SK-N-SH treated with all-trans-retinoic acid at 6 μM for 48 hours (cell line): ENCODE data around the gene EPOP.

Experiments
- ATAC-seq: fragments of 200-7000 bp; cut with Tn5 transposase; 3 replicates; pipeline ENCODE4 v1.9.1; 2020; ENCODE audit warnings: mild to moderate bottlenecking, moderate library complexity
- ARNTL ChIP-seq: fragments of 450-650 bp; formaldehyde crosslinking; IDR thresholded peaks from 2 replicates; pipeline ENCODE4 v1.5.0; 2020; ENCODE audit warnings: low read depth, mild to moderate bottlenecking, moderate library complexity, borderline replicate concordance
- BACH2 ChIP-seq: fragments of 250-450 bp; sonication (Bioruptor Pico); IDR thresholded peaks from 2 replicates; pipeline ENCODE4 v1.9.0; 2021; ENCODE audit warnings: mild to moderate bottlenecking, borderline replicate concordance
- ESRRG ChIP-seq: fragments of 250-450 bp; sonication (Bioruptor Pico); IDR thresholded peaks from 2 replicates; pipeline ENCODE4 v1.6.1; 2021; ENCODE audit warnings: mild to moderate bottlenecking
- GLIS3 ChIP-seq: fragments of 250-450 bp; sonication (Bioruptor Pico); IDR thresholded peaks from 2 replicates; pipeline ENCODE4 v1.5.0; 2020; ENCODE audit warnings: mild to moderate bottlenecking, moderate library complexity
- ISL1 ChIP-seq: fragments of 250-450 bp; sonication (Bioruptor Pico); IDR thresholded peaks from 2 replicates; pipeline ENCODE4 v2.1.2; 2022; ENCODE audit warnings: mild to moderate bottlenecking, moderate library complexity
- OSR1 ChIP-seq: fragments of 250-450 bp; sonication (Bioruptor Pico); IDR thresholded peaks from 2 replicates; pipeline ENCODE4 v1.8.0; 2022; ENCODE audit warnings: moderate library complexity, mild to moderate bottlenecking, inconsistent platforms
- PPARA ChIP-seq: fragments of 250-450 bp; sonication (Bioruptor Pico); IDR thresholded peaks from 2 replicates; pipeline ENCODE4 v1.5.0; 2020; ENCODE audit warnings: mild to moderate bottlenecking, borderline replicate concordance
- SNAI2 ChIP-seq: fragments of 250-450 bp; sonication (Bioruptor Pico); IDR thresholded peaks from 2 replicates; pipeline ENCODE4 v1.5.0; 2020; ENCODE audit warnings: mild to moderate bottlenecking, moderate library complexity
- TCF4 ChIP-seq: fragments of 250-450 bp; sonication (Bioruptor Pico); IDR thresholded peaks from 2 replicates; pipeline ENCODE4 v1.8.0; 2021; ENCODE audit warnings: mild to moderate bottlenecking, moderate library complexity, borderline replicate concordance
- TOX ChIP-seq: fragments of 250-450 bp; sonication (Bioruptor Pico); IDR thresholded peaks from 2 replicates; pipeline ENCODE4 v1.8.0; 2021; ENCODE audit warnings: mild to moderate bottlenecking, moderate library complexity, borderline replicate concordance
- ZC3H10 ChIP-seq: fragments of 250-450 bp; sonication (Bioruptor Pico); IDR thresholded peaks from 2 replicates; pipeline ENCODE4 v1.5.1; 2021; ENCODE audit warnings: mild to moderate bottlenecking, moderate library complexity
- ZFP30 ChIP-seq: fragments of 450-650 bp; formaldehyde crosslinking; IDR thresholded peaks from 2 replicates; pipeline ENCODE4 v1.5.0; 2022; ENCODE audit warnings: mild to moderate bottlenecking, moderate library complexity
- ZNF70 ChIP-seq: fragments of 450-650 bp; formaldehyde crosslinking; IDR thresholded peaks from 2 replicates; pipeline ENCODE4 v1.5.0; 2020; ENCODE audit warnings: mild to moderate bottlenecking, moderate library complexity
- ZNF8 ChIP-seq: fragments of 450-650 bp; formaldehyde crosslinking; IDR thresholded peaks from 2 replicates; pipeline ENCODE4 v1.5.0; 2020; ENCODE audit warnings: mild to moderate bottlenecking, moderate library complexity
- TF ChIP-seq, protein P1 (sequence below): fragments of 250-450 bp; sonication (Bioruptor Pico); IDR thresholded peaks from 2 replicates; pipeline ENCODE4 v1.8.0; 2021; ENCODE audit warnings: low read depth, mild to moderate bottlenecking, moderate library complexity, borderline replicate concordance
- TF ChIP-seq, protein P2 (sequence below): fragments of 250-450 bp; sonication (Bioruptor Pico); IDR thresholded peaks from 2 replicates; pipeline ENCODE4 v1.5.0; 2020; ENCODE audit warnings: mild to moderate bottlenecking, moderate library complexity
- TF ChIP-seq, protein P3 (sequence below): fragments of 250-450 bp; sonication (Bioruptor Pico); IDR thresholded peaks from 2 replicates; pipeline ENCODE4 v1.5.1; 2021; ENCODE audit warnings: mild to moderate bottlenecking, moderate library complexity
- TF ChIP-seq, protein P4 (sequence below): fragments of 250-450 bp; sonication (Bioruptor Pico); IDR thresholded peaks from 2 replicates; pipeline ENCODE4 v1.8.0; 2020; ENCODE audit warnings: mild to moderate bottlenecking, moderate library complexity, borderline replicate concordance
- TF ChIP-seq, protein P5 (sequence below): fragments of 250-450 bp; sonication (Bioruptor Pico); IDR thresholded peaks from 2 replicates; pipeline ENCODE4 v1.5.1; 2020; ENCODE audit warnings: low read depth, mild to moderate bottlenecking, moderate library complexity

Gene EPOP

DNA sequence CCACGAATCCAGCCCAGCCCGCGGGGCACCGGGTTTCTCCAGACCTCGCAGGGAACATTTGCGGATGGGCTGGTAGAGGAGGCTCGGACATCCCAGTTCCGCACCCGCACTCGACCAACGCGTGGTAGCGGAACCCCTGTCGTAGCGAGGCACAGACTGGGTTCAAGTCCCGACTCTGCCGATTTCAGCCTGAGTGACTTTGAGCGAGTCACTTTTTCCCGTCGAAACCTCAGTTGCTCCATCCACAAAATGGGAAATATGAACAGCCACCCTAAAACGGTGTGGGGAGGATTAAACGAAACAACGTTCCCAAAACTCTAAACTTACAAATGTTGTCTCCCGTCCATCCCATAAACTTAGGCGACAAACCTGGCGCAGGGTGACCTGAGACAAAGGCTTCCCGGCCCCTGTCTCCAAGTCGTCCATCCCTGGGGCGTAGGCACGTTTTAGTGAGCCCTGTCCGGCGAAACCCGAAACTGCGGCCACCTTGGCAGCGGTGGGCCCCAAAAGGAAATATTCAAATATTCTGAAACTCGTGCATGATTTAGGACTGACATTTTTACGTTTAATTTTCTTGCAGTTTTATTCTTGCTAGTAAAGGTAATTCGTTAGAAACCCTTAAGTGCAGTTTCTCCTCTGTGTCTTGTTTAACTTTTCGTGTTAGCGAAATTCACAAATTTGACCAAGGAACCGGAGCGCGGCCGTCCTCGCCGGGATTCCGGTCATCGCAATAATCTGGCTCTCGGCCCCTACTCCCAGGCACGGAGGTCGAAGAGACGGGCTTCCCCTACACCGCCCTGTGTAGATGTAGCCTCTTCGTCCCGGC lies 28.4 kb upstream of the EPOP start:
- TF ChIP-seq ISL1 (CRISPR knock-in tag) (no peak), TOX (CRISPR knock-in tag) (no peak), ZNF8 (no peak), OSR1 (CRISPR knock-in tag) (no peak)

DNA sequence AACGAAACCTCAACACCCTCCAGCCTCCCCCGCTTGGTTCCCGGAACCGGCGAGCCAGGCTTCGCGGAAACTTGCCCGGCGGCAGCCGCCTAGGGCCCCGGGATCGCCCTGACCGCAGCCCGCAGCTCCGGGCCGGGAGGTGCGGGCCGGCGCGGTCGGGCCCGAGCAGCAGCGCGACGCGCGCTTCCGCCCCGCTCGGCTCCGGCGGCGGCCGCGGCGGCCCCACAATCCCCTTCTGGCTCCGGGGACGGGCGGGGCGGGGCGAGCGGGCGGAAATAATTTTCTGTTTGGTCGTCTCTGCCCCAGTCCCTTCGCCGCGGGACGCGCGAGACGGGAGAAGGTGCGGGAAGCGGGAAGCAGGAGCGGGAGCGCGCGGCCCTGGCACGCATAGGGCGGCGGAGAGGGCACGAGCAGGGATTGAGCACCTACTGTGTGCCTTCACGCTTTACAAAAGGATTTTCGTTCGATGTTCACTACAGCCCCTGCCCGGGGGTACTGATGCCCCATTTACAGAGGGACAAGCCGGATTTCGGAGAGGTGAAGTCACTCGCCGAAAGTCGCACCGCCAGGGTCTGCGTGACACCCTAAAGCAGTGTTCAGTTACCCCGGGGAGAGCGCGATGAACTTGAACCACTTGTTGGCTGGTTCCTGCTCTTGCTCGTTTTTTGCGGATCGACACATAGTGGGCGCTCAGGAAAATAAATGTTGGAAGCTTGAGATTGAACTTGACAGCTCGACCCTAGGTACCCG lies 27.6 kb upstream of the EPOP start:
- TF ChIP-seq ZNF8 (0 out of 2 replicates have a peak, but pooled peaks have one; percentile 39), OSR1 (CRISPR knock-in tag) (no peak), TOX (CRISPR knock-in tag) (no peak), PPARA (CRISPR knock-in tag) (no peak)
- TF ChIP-seq, protein P1, sequence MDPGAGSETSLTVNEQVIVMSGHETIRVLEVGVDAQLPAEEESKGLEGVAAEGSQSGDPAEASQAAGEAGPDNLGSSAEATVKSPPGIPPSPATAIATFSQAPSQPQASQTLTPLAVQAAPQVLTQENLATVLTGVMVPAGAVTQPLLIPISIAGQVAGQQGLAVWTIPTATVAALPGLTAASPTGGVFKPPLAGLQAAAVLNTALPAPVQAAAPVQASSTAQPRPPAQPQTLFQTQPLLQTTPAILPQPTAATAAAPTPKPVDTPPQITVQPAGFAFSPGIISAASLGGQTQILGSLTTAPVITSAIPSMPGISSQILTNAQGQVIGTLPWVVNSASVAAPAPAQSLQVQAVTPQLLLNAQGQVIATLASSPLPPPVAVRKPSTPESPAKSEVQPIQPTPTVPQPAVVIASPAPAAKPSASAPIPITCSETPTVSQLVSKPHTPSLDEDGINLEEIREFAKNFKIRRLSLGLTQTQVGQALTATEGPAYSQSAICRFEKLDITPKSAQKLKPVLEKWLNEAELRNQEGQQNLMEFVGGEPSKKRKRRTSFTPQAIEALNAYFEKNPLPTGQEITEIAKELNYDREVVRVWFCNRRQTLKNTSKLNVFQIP (CRISPR knock-in tag) = no peak
- TF ChIP-seq, protein P2, sequence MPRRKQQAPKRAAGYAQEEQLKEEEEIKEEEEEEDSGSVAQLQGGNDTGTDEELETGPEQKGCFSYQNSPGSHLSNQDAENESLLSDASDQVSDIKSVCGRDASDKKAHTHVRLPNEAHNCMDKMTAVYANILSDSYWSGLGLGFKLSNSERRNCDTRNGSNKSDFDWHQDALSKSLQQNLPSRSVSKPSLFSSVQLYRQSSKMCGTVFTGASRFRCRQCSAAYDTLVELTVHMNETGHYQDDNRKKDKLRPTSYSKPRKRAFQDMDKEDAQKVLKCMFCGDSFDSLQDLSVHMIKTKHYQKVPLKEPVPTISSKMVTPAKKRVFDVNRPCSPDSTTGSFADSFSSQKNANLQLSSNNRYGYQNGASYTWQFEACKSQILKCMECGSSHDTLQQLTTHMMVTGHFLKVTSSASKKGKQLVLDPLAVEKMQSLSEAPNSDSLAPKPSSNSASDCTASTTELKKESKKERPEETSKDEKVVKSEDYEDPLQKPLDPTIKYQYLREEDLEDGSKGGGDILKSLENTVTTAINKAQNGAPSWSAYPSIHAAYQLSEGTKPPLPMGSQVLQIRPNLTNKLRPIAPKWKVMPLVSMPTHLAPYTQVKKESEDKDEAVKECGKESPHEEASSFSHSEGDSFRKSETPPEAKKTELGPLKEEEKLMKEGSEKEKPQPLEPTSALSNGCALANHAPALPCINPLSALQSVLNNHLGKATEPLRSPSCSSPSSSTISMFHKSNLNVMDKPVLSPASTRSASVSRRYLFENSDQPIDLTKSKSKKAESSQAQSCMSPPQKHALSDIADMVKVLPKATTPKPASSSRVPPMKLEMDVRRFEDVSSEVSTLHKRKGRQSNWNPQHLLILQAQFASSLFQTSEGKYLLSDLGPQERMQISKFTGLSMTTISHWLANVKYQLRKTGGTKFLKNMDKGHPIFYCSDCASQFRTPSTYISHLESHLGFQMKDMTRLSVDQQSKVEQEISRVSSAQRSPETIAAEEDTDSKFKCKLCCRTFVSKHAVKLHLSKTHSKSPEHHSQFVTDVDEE (CRISPR knock-in tag) = 0 out of 2 replicates have a peak, but pooled peaks have one; percentile 26
- ATAC-seq = peak; percentile 82

More for the DNA sequence above, 28.4 kb upstream of the EPOP start:
- ATAC-seq = no peak

DNA sequence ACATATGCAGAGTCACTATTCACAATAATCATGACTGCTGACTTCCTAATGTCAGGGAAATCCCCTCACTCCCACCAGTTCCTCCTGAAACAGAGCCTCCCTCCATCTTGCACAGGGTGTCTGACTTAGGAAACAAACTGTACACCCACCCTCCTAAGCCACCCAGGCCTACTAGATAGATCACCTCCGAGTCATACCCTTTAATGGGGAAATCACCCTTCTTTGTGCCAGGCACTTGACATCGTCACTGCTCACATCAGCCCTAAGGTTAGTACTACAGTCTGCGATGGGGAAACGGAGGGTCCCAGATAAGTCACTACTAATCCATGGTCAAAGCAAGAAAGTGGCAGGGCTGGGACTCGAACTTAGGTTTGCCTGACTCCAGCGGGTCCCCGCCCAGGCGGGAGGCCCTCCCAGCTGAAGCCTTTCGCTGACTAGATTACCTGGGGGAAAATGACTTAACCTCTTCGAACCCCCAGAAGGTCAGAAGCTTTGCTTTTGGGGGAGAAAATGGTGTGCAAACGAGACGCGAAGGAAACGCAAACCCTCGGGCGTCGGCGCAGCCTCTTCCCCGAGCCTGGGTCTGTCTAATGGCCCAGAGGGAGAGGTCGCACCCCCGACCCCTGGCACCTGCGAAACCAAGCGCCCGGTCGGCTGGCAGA lies 26.9 kb upstream of the EPOP start:
- peak; percentile 18 for ATAC-seq
- TF ChIP-seq ZC3H10 (CRISPR knock-in tag) (no peak), SNAI2 (no peak), PPARA (CRISPR knock-in tag) (no peak), TCF4 (no peak), ISL1 (CRISPR knock-in tag) (no peak), ZNF8 (no peak), ZNF70 (no peak), ARNTL (CRISPR knock-in tag) (no peak), ZFP30 (CRISPR knock-in tag) (no peak), TOX (CRISPR knock-in tag) (no peak), GLIS3 (CRISPR knock-in tag) (no peak), ESRRG (CRISPR knock-in tag) (no peak), BACH2 (CRISPR knock-in tag) (no peak)
- TF ChIP-seq, protein P3, sequence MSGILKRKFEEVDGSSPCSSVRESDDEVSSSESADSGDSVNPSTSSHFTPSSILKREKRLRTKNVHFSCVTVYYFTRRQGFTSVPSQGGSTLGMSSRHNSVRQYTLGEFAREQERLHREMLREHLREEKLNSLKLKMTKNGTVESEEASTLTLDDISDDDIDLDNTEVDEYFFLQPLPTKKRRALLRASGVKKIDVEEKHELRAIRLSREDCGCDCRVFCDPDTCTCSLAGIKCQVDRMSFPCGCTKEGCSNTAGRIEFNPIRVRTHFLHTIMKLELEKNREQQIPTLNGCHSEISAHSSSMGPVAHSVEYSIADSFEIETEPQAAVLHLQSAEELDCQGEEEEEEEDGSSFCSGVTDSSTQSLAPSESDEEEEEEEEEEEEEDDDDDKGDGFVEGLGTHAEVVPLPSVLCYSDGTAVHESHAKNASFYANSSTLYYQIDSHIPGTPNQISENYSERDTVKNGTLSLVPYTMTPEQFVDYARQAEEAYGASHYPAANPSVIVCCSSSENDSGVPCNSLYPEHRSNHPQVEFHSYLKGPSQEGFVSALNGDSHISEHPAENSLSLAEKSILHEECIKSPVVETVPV (CRISPR knock-in tag) = no peak
- TF ChIP-seq, protein P2 (CRISPR knock-in tag) = no peak
- TF ChIP-seq, protein P1 (CRISPR knock-in tag) = no peak
- TF ChIP-seq, protein P4, sequence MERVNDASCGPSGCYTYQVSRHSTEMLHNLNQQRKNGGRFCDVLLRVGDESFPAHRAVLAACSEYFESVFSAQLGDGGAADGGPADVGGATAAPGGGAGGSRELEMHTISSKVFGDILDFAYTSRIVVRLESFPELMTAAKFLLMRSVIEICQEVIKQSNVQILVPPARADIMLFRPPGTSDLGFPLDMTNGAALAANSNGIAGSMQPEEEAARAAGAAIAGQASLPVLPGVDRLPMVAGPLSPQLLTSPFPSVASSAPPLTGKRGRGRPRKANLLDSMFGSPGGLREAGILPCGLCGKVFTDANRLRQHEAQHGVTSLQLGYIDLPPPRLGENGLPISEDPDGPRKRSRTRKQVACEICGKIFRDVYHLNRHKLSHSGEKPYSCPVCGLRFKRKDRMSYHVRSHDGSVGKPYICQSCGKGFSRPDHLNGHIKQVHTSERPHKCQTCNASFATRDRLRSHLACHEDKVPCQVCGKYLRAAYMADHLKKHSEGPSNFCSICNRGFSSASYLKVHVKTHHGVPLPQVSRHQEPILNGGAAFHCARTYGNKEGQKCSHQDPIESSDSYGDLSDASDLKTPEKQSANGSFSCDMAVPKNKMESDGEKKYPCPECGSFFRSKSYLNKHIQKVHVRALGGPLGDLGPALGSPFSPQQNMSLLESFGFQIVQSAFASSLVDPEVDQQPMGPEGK (CRISPR knock-in tag) = no peak
- TF ChIP-seq, protein P5, sequence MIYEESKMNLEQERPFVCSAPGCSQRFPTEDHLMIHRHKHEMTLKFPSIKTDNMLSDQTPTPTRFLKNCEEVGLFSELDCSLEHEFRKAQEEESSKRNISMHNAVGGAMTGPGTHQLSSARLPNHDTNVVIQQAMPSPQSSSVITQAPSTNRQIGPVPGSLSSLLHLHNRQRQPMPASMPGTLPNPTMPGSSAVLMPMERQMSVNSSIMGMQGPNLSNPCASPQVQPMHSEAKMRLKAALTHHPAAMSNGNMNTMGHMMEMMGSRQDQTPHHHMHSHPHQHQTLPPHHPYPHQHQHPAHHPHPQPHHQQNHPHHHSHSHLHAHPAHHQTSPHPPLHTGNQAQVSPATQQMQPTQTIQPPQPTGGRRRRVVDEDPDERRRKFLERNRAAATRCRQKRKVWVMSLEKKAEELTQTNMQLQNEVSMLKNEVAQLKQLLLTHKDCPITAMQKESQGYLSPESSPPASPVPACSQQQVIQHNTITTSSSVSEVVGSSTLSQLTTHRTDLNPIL (CRISPR knock-in tag) = no peak
